Stimulated activated CD4-positive, alpha-beta T cell treated with anti-CD3 and anti-CD28 coated beads, TNF-alpha, amount 100 ng/mL, for 1 hour (primary cell): ENCODE data around the gene THSD7B.
"Not testable (repeated sequence)": the region's sequence is repeated elsewhere in the genome, so short reads cannot be mapped to it uniquely, and the experiment has no call there.

ENCODE experiments used
- DNase-seq, 3 donors: peaks; one replicate each; pipeline ENCODE4 v3.0.0-alpha.2; 2020; ENCODE audit warnings: low read depth in 3 of 3, low spot score in 1 of 3

THSD7B gene

DNA sequence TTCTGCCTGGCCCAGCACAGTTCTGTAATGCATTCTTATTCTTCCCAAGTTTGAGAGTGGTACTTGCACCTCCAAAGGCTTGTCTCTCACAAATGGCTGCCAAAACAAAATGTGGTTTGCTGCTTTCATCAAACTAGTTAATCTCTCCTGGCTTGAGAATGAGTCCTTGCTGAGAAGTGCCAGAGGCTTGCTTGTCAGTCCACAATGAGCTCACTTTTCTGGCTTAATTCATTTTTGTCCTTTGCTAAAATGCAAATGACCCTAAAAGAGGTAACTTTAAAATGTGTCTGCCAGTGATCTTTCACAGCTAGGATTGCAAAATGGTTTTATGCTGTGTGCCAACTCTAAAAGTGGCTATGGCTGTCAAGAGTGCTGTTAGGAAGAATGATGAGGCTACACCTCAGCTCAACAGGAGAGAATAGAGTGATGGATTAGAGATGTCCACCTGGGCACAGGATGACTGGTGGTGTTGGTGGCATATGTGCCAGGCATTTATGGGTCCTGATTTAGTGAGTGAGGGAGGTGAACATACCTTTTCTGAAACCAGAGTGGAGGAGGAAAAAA is 907.7 kb downstream of the THSD7B start:
- no peak for DNase-seq

- DNase-seq = no peak
These were observed 909.6 kb downstream of the THSD7B start for GRCh38 chr2:137674991-137675390.

GRCh38 chr2:137675584-137676327 is 910.4 kb downstream of the THSD7B start:
- no peak for DNase-seq

DNA sequence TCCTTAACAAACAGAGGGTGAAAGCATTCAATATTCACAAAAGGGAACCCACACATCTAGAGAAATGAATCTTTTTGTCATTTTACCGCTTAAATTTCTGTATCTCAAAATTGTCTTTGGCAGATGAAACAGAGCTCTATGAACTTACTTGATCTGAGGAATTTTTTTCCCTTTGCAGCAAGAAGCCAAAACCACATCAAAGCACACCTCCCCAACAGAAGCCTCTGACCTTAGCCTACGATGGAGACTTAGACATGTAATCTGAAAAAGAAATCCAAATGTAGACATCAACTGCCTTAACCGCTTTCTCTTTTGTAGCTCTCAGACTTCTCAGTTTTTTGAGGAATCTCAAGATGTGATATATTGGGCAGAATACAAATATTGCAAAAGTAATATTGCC is 911.0 kb downstream of the THSD7B start:
- DNase-seq = no peak

DNA sequence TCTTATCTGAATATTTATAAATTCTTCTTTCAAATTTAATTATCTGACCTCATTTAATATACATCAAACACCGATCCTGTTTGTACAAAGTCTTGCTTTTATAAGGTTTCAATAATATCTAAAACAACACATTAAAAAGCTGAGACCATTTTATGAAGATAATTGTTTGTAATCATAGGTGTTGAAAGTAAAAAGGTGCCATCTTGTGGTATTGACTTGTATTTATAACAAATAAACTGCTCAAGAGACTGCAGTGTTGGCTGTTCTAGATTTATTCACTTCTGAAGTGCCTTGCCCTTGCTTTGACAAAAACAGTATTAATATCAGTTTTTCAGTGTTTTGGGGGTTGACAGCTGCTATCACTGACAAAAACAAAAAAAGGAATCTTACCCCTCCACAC is 912.1 kb downstream of the THSD7B start:
- DNase-seq = no peak

DNA sequence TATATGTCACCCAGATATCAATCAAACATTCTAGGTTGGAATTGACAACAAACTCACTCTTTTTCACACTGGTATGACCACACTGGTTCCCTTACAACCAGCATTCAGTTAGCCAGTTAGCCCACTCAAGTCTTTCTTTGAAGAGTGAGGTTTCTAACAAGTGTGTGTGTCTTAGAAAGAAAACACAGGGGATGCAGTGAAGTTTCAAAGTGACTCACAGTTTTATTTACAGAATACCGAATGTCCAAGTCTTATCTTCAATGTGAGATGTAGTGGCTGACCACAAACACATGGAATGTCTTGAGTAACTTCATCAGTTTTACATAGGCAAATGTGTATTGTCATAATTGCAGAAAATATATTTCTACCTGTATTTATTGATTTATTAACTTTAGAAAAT is 924.2 kb downstream of the THSD7B start:
- DNase-seq = no peak

DNA sequence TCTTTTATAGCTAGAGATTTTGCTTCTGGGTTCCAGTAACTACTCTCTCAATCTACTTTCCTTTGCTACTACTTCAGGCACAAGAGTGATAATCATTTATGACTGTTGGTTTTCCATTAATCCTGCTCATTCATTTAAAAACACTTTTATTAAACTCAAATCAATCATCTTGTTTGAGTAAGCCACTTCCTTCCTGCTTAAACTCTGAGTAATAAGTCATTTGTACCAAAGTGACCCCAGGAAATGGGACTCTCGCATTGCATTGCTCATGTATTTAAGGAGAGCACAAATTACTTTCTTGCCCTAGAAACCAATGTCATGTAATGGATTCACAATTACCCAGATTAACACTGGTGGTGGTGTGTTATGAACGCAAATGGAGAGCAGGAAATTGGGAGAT is 928.2 kb downstream of the THSD7B start:
- DNase-seq = no peak

GRCh38 chr2:137696916-137697315 is 931.6 kb downstream of the THSD7B start:
- no peak for DNase-seq

GRCh38 chr2:137700250-137700649 is 934.9 kb downstream of the THSD7B start:
- DNase-seq = not testable (repeated sequence)

DNA sequence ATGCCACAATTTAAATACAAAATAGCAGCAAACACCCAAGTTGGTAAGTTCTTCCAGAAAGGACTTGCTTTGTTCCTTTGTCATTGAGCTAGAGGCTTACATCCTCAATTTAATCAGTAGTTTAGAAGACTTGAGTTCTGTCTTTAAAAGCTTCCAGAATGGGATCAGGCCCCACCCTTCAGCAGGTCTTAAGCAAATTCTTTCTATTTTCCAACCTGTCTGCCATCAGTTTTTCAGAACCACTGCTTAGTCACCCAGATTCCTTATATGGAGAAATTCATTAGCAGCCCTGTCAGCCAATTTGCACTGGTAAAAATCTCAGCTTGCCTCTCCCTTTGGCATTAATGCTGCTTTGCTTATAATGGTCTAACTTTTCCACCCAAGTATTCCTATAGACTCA is 935.3 kb downstream of the THSD7B start:
- no peak for DNase-seq

DNA sequence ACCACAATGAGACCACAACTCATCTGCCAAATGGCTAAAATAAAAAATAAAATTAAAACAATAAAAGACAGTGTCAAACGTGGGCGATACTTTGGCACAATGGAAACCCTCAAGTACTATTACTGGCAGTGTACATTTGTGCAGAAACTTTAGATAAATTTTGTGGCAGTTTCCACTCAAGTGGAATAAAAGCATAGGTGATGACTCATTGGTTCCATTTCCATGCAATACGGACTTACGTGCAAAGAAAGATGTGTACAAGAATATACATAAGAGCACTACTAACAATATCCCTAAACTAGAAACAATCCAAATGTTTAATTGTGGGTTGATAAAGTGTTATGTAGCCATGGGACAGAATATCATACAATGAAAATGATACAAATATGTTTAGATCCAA is 940.0 kb downstream of the THSD7B start:
- no peak for DNase-seq

GRCh38 chr2:137706786-137707613 is 941.7 kb downstream of the THSD7B start:
- DNase-seq = no peak

- DNase-seq = no peak
These were observed 943.0 kb downstream of the THSD7B start for GRCh38 chr2:137708311-137708710.

DNA sequence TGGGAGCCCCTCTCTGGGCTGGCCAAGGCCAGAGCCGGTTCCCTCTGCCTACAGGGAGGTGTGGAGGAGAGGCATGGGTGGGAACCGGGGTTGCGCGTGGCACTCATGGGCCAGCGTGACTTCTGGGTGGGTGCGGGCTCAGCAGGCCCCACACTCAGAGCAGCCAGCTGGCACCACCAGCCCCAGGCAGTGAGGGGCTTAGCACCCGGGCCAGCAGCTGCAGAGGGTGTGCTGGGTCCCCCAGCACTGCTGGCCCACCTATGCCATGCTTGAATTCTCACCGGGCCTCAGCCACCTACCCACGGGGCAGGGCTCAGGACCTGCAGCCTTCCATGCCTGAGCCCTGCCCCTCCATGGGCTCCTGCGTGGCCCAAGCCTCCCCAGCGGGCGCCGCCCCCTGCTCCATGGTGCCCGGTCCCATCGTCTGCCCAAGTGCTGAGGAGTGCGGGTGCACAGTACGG is 950.4 kb downstream of the THSD7B start:
- no peak for DNase-seq

DNA sequence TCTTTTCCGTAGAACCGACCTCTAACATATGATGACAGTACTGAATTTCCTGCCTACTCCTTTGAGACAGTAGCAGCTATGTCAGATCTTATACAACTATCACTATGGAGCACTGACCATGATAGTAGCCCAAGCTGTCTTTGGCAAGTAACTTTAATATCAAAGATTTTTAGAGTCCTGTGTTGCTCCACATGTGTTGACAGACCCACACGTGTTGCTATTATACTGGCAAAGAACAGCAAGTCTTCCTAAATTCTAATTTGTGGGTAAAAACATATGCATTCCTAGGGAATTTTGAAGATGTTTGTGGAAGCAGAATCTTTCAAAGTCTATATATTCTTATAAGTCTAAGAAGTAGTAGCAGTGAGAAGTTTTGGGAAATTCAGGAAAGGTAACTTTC is 953.4 kb downstream of the THSD7B start:
- DNase-seq = no peak

GRCh38 chr2:137721733-137722132 is 956.4 kb downstream of the THSD7B start:
- DNase-seq = no peak

- no peak for DNase-seq
These were observed 959.6 kb downstream of the THSD7B start for GRCh38 chr2:137724912-137725311.
